Thymus (tissue), 11 donors: ENCODE measurements around the gene PSMG2. TPM values are rescaled to one million over a fixed set of nuclear protein-coding genes. Genes with fewer than 3 reads are reported as not detected.
A peak's percentile ranks its signal among the peaks of the same experiment; 100 is the strongest.

Experiments used
- DNase-seq, 9 donors: peaks; one replicate each; pipeline ENCODE4 v3.0.0-alpha.2; 2013; ENCODE audit warnings: low spot score in 9 of 9, low read depth in 6 of 9, missing footprints in 1 of 9
- H3K27ac ChIP-seq, 2 donors: one replicate each; pipeline ENCODE4 v1.5.1; 2013; ENCODE audit warnings: control low read depth in 1 of 2, low read depth in 1 of 2, low read length in 1 of 2, mild to moderate bottlenecking in 1 of 2, moderate library complexity in 1 of 2
- H3K27me3 ChIP-seq, 2 donors: one replicate each; pipeline ENCODE4 v1.5.1; 2013; ENCODE audit warnings: low read length in 1 of 2; ENCODE audit not compliant: control insufficient read depth in 2 of 2, insufficient read depth in 1 of 2
- H3K36me3 ChIP-seq, 2 donors: one replicate each; pipeline ENCODE4 v1.5.1; 2013; ENCODE audit warnings: low read length in 1 of 2, mild to moderate bottlenecking in 1 of 2, moderate library complexity in 1 of 2; ENCODE audit not compliant: control insufficient read depth in 2 of 2, insufficient read depth in 2 of 2
- H3K4me1 ChIP-seq, 2 donors: one replicate each; pipeline ENCODE4 v1.5.1; 2013; ENCODE audit warnings: low read length in 2 of 2; ENCODE audit not compliant: control insufficient read depth in 2 of 2, insufficient read depth in 2 of 2
- H3K4me3 ChIP-seq, 2 donors: one replicate each; pipeline ENCODE4 v1.5.1; 2013; ENCODE audit warnings: low read length in 2 of 2, control low read depth in 1 of 2, mild to moderate bottlenecking in 1 of 2
- H3K9me3 ChIP-seq, 2 donors: one replicate each; pipeline ENCODE4 v1.5.1; 2013; ENCODE audit warnings: low read length in 1 of 2, mild to moderate bottlenecking in 1 of 2; ENCODE audit not compliant: control insufficient read depth in 2 of 2, insufficient read depth in 1 of 2
- WGBS: extraction: QIAGEN DNeasy Blood & Tissue Kit; methylation state at CpG from one replicate; pipeline ENCODE4 v1.1.7; 2013; 5-methylcytosine and 5-hydroxymethylcytosine counted together
- polyA plus RNA-seq: library from polyadenylated mRNA; stranded (reverse); fragments of 200-250 nt; gene quantifications from one replicate; pipeline ENCODE4 v1.2.3, GENCODE V29; 2013
- total RNA-seq: library from RNA; stranded (reverse); fragments of 120-200 nt; gene quantifications from one replicate; pipeline ENCODE4 v1.2.4, GENCODE V29; 2013
- donor health status: healthy.

The PSMG2 gene
- total and polyA plus RNA-seq, 2 donors: 97.4 to 125 TPM

DNA sequence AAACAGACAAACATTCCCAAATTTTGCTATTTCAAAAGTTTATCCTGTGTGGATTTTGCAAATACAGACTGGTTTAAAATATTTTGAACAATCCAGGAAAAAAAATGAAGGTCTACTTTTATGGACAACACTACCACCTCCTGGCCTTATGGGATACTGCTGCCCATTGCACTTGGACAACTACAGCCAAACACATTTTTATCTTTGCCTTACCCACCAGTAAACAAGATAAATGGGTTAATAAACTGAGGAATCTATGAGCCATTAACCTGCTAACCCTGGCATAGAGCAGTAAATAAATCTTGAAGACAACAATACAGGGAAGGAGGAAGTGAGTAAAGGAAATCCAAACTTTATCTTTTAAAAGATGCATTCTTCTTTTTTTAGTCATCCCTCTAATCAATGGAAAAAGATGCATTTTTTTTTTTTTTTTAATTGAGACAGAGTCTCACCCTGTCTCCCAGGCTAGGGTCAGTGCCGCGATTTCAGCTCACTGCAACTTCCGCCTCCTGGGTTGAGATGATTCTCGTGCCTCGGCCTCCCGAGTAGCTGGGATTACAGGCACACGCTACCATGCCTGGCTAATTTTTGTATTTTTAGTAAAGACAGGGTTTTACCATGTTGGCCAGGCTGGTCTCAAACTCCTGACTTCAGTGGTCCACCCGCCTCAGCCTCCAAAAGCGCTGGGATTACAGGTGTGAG lies 42.8 kb upstream of the PSMG2 start:
- Histone ChIP-seq H3K27me3 (peaks cover 27 to 38% of the 10 kb centered on the region in 2 donors), H3K4me1 (no peaks in the 10 kb centered on the region), H3K4me3 (no peak overlapping the region), H3K27ac (no peak overlapping the region), H3K36me3 (no peaks in the 10 kb centered on the region), H3K9me3 (no peaks in the 10 kb centered on the region)
- DNase-seq: peak in 6 of 9 donors; percentile 25 to 61 (median 38)
- 97% methylated on average over 9 of the region's 9 CpGs for WGBS

DNA sequence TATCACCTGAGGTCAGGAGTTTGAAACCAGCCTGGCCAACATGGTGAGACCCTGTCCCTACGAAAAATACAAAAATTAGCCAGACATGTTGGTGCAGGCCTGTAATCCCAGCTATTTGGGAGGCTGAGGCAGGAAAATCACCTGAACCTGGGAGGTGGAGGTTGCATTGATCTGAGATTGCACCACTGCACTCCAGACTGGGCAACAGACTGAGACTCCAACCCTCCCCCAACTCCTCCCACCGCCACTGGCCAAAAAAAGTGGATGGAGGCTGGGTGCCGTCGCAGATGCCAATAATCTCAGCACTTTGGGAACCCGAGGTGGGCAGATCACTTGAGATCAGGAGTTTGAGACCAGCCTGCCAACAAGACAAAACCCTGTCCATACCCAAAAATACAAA lies 34.8 kb upstream of the PSMG2 start:
- Histone ChIP-seq H3K4me1 (no peaks in the 10 kb centered on the region), H3K4me3 (no peak overlapping the region), H3K27ac (no peak overlapping the region), H3K36me3 (peaks cover 3 to 8% of the 10 kb centered on the region in 2 donors), H3K27me3 (no peaks in the 10 kb centered on the region), H3K9me3 (no peaks in the 10 kb centered on the region)
- 98% methylated on average over 5 of the region's 5 CpGs for WGBS
- no peak for DNase-seq

DNA sequence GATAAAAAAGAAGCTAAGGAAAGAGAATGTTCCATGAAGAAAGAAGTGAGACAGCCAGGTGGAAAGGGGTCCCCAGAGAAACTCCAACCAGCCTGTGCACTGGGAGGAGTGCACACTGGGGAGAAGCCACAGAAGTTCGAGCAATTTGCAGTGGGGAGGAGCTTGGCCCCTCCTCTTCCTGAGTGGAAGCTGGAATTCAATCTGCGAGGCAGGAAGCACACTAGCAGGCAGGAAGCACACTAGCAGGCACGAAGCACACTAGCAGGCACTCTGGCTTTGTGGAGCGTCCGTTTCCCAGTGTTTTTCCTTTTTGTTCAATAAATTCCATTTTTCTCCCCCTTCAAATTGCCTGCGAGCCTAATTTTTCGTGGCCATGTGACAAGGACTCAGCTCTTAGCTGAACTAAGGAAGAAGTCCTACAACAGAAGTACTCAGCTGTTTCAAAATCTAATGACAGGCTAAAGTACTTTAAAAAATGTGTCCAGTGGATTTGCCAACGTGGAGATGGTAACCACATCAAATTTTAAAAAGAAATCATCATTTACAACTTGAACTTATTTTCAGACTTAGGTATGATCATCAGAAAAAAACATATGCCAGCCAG lies 23.6 kb upstream of the PSMG2 start:
- DNase-seq: peak in 1 of 9 donors; percentile 16
- 22% methylated on average over 8 of the region's 8 CpGs for whole genome bisulfite sequencing
- Histone ChIP-seq H3K36me3 (peaks cover 37 to 53% of the 10 kb centered on the region in 2 donors), H3K4me3 (no peak overlapping the region), H3K4me1 (peaks cover 0 to 6% of the 10 kb centered on the region in 2 donors), H3K27me3 (no peaks in the 10 kb centered on the region), H3K27ac (peak overlapping the region; percentile 1 to 36), H3K9me3 (no peaks in the 10 kb centered on the region)

DNA sequence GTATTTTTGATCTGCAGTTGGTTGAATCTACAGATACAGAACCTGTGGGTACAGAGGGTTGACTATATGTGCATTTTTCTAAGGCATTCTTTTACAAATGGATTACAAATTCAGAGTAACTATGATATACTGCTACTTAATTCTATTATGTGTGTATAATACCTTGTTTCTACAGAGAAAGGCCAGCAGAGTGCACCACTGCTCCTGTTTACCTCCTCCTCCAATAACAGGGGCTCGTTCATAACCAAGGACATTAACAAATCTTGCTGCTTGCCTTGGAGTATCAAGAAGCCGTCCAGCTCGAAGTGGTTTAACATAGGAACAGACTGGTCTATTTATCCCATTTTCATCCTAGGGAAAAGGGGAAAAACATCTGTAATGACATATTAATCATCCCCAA lies 16.7 kb upstream of the PSMG2 start:
- no peak overlapping the region for H3K4me3 ChIP-seq

DNA sequence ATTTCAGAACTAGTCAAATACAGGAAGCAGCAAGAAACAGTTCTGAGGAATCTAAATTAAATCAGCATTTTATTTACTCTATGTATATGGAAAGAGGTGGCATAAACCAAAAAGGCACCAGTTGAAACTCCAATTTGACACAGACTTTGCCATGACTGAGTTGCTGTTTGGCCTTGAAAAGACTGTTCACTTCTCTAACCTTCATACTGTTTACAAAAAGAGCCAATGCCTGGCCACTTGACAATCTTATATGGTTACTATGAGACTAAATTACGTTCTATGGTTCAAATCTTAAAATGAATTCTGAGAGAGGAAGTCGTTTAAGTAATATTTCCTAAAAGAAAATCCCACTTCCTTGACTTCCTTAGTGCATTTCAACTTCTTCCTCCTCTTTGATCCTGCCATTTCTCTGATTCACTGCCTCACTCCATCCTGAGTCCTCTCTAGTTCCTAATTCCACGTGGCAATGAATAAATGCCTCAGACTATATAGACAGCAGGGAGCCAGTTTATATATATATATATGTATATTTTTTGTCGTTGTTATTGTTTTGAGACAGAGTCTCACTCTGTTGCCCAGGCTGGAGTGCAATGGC lies 13.5 kb upstream of the PSMG2 start:
- 91% methylated on average over 4 of the region's 4 CpGs for WGBS
- H3K4me3 ChIP-seq: no peak overlapping the region
- H3K27ac ChIP-seq: no peak overlapping the region
- DNase-seq: no peak
- peaks cover 34 to 36% of the 10 kb centered on the region in 2 donors for H3K36me3 ChIP-seq
- no peaks in the 10 kb centered on the region for H3K9me3 ChIP-seq
- H3K27me3 ChIP-seq: no peaks in the 10 kb centered on the region
- H3K4me1 ChIP-seq: no peaks in the 10 kb centered on the region

More for the DNA sequence above, 16.7 kb upstream of the PSMG2 start:
- Histone ChIP-seq H3K9me3 (no peaks in the 10 kb centered on the region), H3K4me1 (no peaks in the 10 kb centered on the region), H3K27me3 (no peaks in the 10 kb centered on the region), H3K36me3 (peaks cover 25 to 31% of the 10 kb centered on the region in 2 donors), H3K27ac (no peak overlapping the region)
- 91% methylated on average over 3 of the region's 3 CpGs for WGBS
- DNase-seq: peak in 1 of 9 donors; percentile 12

DNA sequence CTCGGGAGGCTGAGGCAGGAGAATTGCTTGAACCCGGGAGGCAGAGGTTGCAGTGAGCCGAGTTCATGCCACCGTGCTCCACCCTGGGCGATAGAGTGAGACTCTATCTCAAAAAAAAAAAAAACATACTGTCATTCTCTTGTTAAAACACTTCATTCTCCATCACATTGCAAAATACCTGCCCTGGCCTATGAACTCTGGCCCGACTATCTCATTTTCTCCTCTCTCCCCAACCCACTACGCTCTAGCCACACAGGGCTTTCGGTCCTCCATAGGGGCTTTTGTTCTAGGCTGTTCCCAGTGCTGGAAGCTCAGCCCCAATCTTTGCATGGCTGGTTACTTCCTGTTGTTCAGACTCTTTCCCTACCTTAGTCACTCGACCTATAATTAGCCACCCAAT lies 10.6 kb upstream of the PSMG2 start:
- H3K36me3 ChIP-seq: peaks cover 22 to 43% of the 10 kb centered on the region in 2 donors

DNA sequence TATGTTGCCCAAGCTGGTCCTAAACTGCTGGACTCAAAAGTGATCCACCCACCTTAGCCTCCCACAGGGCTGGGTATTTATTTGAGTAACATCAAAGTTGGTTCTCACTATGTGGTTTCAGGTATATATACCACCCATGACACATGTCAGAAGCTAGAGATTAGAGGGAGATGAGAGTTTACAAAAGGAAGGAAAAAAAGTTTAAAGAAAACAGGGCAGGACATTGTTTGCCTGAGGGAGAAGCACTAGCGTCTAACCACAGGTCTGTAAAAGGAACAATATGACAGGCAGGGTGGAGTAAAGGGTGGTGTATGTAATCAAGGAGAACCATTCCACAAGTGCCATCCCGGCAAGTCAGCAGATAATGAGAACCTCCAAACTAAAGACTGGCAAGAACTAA lies 8.8 kb upstream of the PSMG2 start:
- Histone ChIP-seq H3K4me1 (no peaks in the 10 kb centered on the region), H3K36me3 (peaks cover 25 to 47% of the 10 kb centered on the region in 2 donors), H3K27me3 (no peaks in the 10 kb centered on the region), H3K4me3 (no peak overlapping the region), H3K27ac (no peak overlapping the region), H3K9me3 (no peaks in the 10 kb centered on the region)
- no peak for DNase-seq
- 97% methylated on average over 2 of the region's 2 CpGs for WGBS

More for the DNA sequence above, 10.6 kb upstream of the PSMG2 start:
- H3K4me3 ChIP-seq: no peak overlapping the region
- H3K27ac ChIP-seq: no peak overlapping the region
- H3K4me1 ChIP-seq: no peaks in the 10 kb centered on the region
- 90% methylated on average over 9 of the region's 9 CpGs for WGBS
- H3K9me3 ChIP-seq: no peaks in the 10 kb centered on the region
- DNase-seq: no peak
- no peaks in the 10 kb centered on the region for H3K27me3 ChIP-seq

DNA sequence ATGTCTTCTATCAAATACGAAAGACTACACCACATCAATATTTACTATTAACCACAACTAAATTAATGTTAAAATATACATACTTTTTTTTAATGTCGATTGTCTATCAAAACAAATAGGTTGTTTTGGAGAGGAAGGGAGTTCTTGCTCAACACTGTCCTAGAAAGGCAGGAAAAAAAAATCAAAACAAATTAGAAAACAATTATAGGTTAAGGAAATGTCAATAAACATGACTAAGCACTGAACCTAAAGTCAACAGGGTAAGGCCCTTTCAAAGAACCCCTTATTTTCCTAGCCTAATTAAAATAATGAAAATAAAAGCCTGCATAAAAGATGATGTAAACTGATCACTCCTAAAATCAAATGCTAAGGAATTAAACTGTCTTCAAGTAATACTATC lies 3.1 kb upstream of the PSMG2 start:
- Histone ChIP-seq H3K4me1 (peaks cover 16 to 20% of the 10 kb centered on the region in 2 donors), H3K27me3 (no peaks in the 10 kb centered on the region), H3K4me3 (no peak overlapping the region), H3K27ac (no peak overlapping the region), H3K9me3 (no peaks in the 10 kb centered on the region), H3K36me3 (peaks cover 4 to 19% of the 10 kb centered on the region in 2 donors)
- 97% methylated on average over 2 of the region's 2 CpGs for WGBS
- no peak for DNase-seq

DNA sequence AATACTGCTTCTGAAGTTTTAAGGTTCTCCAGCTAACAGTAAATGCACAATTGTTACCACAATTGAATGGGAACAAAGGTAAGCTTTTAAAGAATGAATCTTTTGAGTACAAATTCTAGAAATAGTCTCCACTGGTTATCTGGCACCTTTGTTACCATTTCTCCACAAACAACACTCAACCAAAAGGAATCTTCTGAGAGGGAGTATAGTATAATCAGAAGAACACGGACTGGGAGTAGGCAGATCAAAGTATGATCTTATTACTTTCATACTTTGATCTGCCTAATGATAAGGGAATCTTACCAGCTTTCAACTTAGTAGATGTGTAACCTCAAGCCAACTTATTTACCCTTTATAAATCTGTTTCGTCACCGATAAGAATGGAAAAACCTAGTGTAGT lies 1.7 kb upstream of the PSMG2 start:
- peak overlapping the region; percentile 83 to 93 for H3K4me3 ChIP-seq
- H3K27me3 ChIP-seq: no peaks in the 10 kb centered on the region
- H3K4me1 ChIP-seq: peaks cover 20 to 26% of the 10 kb centered on the region in 2 donors
- H3K9me3 ChIP-seq: no peaks in the 10 kb centered on the region
- peak in 1 of 9 donors; percentile 20 for DNase-seq
- peaks cover 4 to 20% of the 10 kb centered on the region in 2 donors for H3K36me3 ChIP-seq
- WGBS: 49% methylated on average over 3 of the region's 3 CpGs
- no peak overlapping the region for H3K27ac ChIP-seq
